GM19324 (cell line): ENCODE data around the gene PKMYT1.
"Not testable (repeated sequence)": the region's sequence is repeated elsewhere in the genome, so short reads cannot be mapped to it uniquely, and the experiment has no call there.

Experiments
- ATAC-seq: cut with Tn5 transposase; IDR thresholded peaks from one replicate; pipeline ENCODE4 v1.9.1; 2021; ENCODE audit warnings: mild to moderate bottlenecking, moderate library complexity; ENCODE audit not compliant: unreplicated experiment, low FRiP score

PKMYT1 gene

GRCh38 chr16:2963723-2964474, 16.3 kb downstream of the PKMYT1 start, which contains the start of gene KREMEN2:
Gene KREMEN2, plus strand, starts transcription at chr16:2964275. Its CDS starts 246 bp downstream, at chr16:2964521.
- ATAC-seq: no peak

GRCh38 chr16:2963074-2963722, 17.0 kb downstream of the PKMYT1 start:
- no peak for ATAC-seq

GRCh38 chr16:2962334-2963073, 17.7 kb downstream of the PKMYT1 start:
- no peak for ATAC-seq

GRCh38 chr16:2960183-2961010, 19.8 kb downstream of the PKMYT1 start:
- no peak for ATAC-seq

GRCh38 chr16:2959206-2959605, 21.0 kb downstream of the PKMYT1 start:
- ATAC-seq: no peak

- ATAC-seq: no peak
These were observed 23.7 kb downstream of the PKMYT1 start for GRCh38 chr16:2956579-2956956.

GRCh38 chr16:2955779-2956578, 24.3 kb downstream of the PKMYT1 start:
- ATAC-seq: no peak

GRCh38 chr16:2955438-2955778, 24.8 kb downstream of the PKMYT1 start:
- no peak for ATAC-seq

- no peak for ATAC-seq
These were observed 25.4 kb downstream of the PKMYT1 start for GRCh38 chr16:2954656-2955381.

- ATAC-seq: no peak
These were observed 26.3 kb downstream of the PKMYT1 start for GRCh38 chr16:2953706-2954627.

GRCh38 chr16:2952679-2953078, 27.6 kb downstream of the PKMYT1 start:
- no peak for ATAC-seq

GRCh38 chr16:2950773-2951172, 29.5 kb downstream of the PKMYT1 start:
- ATAC-seq: no peak

- ATAC-seq: no peak
These were observed 29.9 kb downstream of the PKMYT1 start for GRCh38 chr16:2950353-2950724.

- no peak for ATAC-seq
These were observed 30.4 kb downstream of the PKMYT1 start for GRCh38 chr16:2949705-2950352.

GRCh38 chr16:2948807-2949704, 31.2 kb downstream of the PKMYT1 start:
- ATAC-seq: no peak

GRCh38 chr16:2946649-2947048, 33.6 kb downstream of the PKMYT1 start:
- no peak for ATAC-seq

GRCh38 chr16:2943716-2944115, 36.5 kb downstream of the PKMYT1 start:
- ATAC-seq: not testable (repeated sequence)
